ENCODE measurements around the gene EXT2.

GRCh38 chr11:44120169-44120568 lies 24.7 kb downstream of the EXT2 start:
- TF ChIP-seq CTCF (IDR thresholded peaks at IDR 0.05) (no peak), POLR2A (IDR thresholded peaks at IDR 0.05) (no peak)
